ENCODE measurements around the gene ISL2.

Gene ISL2

GRCh38 chr15:76376816-76377215 is 40.2 kb downstream of the ISL2 start:
- DNase-seq (ENCODE audit: low spot score): no peak

- DNase-seq (ENCODE audit: low spot score): no peak
Measured at GRCh38 chr15:76377217-76377616, 40.6 kb downstream of the ISL2 start.

GRCh38 chr15:76377751-76378150 is 41.2 kb downstream of the ISL2 start:
- DNase-seq (ENCODE audit: low spot score): no peak

GRCh38 chr15:76378691-76379090 is 42.1 kb downstream of the ISL2 start:
- no peak for DNase-seq (ENCODE audit: low spot score)

GRCh38 chr15:76380249-76380648 is 43.7 kb downstream of the ISL2 start:
- no peak for DNase-seq (ENCODE audit: low spot score)

- DNase-seq (ENCODE audit: low spot score): no peak
Measured at GRCh38 chr15:76381366-76381765, 44.8 kb downstream of the ISL2 start.

GRCh38 chr15:76382987-76383728 is 46.6 kb downstream of the ISL2 start:
- DNase-seq (ENCODE audit: low spot score): no peak

- DNase-seq (ENCODE audit: low spot score): no peak
Measured at GRCh38 chr15:76384409-76384808, 47.8 kb downstream of the ISL2 start.

- DNase-seq (ENCODE audit: low spot score): no peak
Measured at GRCh38 chr15:76386178-76386577, 49.6 kb downstream of the ISL2 start.

- no peak for DNase-seq (ENCODE audit: low spot score)
Measured at GRCh38 chr15:76386926-76387325, 50.4 kb downstream of the ISL2 start.

- no peak for DNase-seq (ENCODE audit: low spot score)
Measured at GRCh38 chr15:76390571-76390970, 54.0 kb downstream of the ISL2 start.

- no peak for DNase-seq (ENCODE audit: low spot score)
Measured at GRCh38 chr15:76391309-76391708, 54.7 kb downstream of the ISL2 start.

GRCh38 chr15:76391847-76392246 is 55.3 kb downstream of the ISL2 start:
- DNase-seq (ENCODE audit: low spot score): no peak
